ENCODE measurements around the gene BEAN1. TPM values are rescaled to one million over a fixed set of nuclear protein-coding genes. Genes with fewer than 3 reads are reported as not detected.

The BEAN1 gene
- total and polyA plus RNA-seq, 9 of the 15 experiments (the other 6 are each of a cell fraction or from before 2014, with no cell fraction given), result not detected

DNA sequence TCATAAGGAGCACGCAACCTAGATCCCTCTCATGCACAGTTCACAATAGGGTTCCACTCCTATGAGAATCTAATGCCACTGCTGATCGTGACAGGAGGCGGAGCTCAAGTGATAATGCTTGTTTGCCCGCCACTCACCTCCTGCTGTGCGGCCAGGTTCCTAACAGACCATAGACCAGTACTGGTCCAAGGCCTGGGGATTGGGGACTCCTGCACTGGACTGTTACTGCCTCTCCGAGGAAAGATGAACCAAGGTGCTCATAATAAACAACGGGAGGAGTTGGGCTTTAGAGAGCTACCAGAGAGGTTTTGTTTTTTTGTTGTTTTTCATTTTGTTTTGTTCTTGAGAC is 64.6 kb downstream of the BEAN1 start (continued):
- TF ChIP-seq, protein P1, sequence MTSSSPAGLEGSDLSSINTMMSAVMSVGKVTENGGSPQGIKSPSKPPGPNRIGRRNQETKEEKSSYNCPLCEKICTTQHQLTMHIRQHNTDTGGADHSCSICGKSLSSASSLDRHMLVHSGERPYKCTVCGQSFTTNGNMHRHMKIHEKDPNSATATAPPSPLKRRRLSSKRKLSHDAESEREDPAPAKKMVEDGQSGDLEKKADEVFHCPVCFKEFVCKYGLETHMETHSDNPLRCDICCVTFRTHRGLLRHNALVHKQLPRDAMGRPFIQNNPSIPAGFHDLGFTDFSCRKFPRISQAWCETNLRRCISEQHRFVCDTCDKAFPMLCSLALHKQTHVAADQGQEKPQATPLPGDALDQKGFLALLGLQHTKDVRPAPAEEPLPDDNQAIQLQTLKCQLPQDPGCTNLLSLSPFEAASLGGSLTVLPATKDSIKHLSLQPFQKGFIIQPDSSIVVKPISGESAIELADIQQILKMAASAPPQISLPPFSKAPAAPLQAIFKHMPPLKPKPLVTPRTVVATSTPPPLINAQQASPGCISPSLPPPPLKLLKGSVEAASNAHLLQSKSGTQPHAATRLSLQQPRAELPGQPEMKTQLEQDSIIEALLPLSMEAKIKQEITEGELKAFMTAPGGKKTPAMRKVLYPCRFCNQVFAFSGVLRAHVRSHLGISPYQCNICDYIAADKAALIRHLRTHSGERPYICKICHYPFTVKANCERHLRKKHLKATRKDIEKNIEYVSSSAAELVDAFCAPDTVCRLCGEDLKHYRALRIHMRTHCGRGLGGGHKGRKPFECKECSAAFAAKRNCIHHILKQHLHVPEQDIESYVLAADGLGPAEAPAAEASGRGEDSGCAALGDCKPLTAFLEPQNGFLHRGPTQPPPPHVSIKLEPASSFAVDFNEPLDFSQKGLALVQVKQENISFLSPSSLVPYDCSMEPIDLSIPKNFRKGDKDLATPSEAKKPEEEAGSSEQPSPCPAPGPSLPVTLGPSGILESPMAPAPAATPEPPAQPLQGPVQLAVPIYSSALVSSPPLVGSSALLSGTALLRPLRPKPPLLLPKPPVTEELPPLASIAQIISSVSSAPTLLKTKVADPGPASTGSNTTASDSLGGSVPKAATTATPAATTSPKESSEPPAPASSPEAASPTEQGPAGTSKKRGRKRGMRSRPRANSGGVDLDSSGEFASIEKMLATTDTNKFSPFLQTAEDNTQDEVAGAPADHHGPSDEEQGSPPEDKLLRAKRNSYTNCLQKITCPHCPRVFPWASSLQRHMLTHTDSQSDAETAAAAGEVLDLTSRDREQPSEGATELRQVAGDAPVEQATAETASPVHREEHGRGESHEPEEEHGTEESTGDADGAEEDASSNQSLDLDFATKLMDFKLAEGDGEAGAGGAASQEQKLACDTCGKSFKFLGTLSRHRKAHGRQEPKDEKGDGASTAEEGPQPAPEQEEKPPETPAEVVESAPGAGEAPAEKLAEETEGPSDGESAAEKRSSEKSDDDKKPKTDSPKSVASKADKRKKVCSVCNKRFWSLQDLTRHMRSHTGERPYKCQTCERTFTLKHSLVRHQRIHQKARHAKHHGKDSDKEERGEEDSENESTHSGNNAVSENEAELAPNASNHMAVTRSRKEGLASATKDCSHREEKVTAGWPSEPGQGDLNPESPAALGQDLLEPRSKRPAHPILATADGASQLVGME (CRISPR knock-in tag; IDR thresholded peaks at IDR 0.05), result no peak

GRCh38 chr16:66493490-66494401 is 66.7 kb downstream of the BEAN1 start:
- Histone ChIP-seq H3K27ac (ENCODE audit: extremely low read depth, low read depth, low read length) (no peak overlapping the region), H3K9me1 (ENCODE audit: control insufficient read depth, insufficient read depth, low read length) (no peaks in the 10 kb centered on the region), H3K4me3 (no peak overlapping the region), H3K9ac (ENCODE audit: insufficient read depth in 1 of 2, low read depth in 2 of 2, low read length in 2 of 2) (no peak overlapping the region; a peak in 1 of 4 replicates), H3K4me1 (replicated peaks in 1 of 2; ENCODE audit: control insufficient read depth in 2 of 2, insufficient read depth in 2 of 2, low read length in 2 of 2) (peaks cover 0 to 6% of the 10 kb centered on the region in 2 experiments; a peak in 2 of 5 replicates), H3K27me3 (ENCODE audit: control insufficient read depth in 2 of 2, insufficient read depth in 2 of 2, low read length in 2 of 2) (peaks cover 7 to 34% of the 10 kb centered on the region in 2 experiments; a peak in 4 of 5 replicates), H3K4me2 (ENCODE audit: insufficient read depth, low read length) (no peak overlapping the region), H3K79me2 (ENCODE audit: control insufficient read depth, insufficient read depth, low read length) (no peaks in the 10 kb centered on the region), H2AFZ (ENCODE audit: low read depth, low read length) (no peak overlapping the region), H4K20me1 (replicated peaks; ENCODE audit: control insufficient read depth, insufficient read depth, low read length) (no peaks in the 10 kb centered on the region; the same call in 1 of the 2 replicates), H3K36me3 (ENCODE audit: control insufficient read depth, insufficient read depth, low read length) (no peaks in the 10 kb centered on the region), H3K9me3 (replicated peaks; ENCODE audit: control insufficient read depth, insufficient read depth, low read depth, low read length) (no peaks in the 10 kb centered on the region)
- CTCF ChIA-PET (ENCODE audit: low intra/inter-chr PET ratio), result no interaction called here
- intact Hi-C loops (cut with micrococcal nuclease), result no loop called here
- WGBS (ENCODE audit: insufficient coverage, low coverage, missing lambda C conversion rate), result 4% methylated on average over 13 of the region's 14 CpGs
- TF ChIP-seq ZNF263 (CRISPR knock-in tag; IDR thresholded peaks at IDR 0.05; ENCODE audit: borderline replicate concordance), result peak; percentile 41; the same call in 1 of the 2 replicates
- no peak for TF ChIP-seq CEBPB (tag; IDR thresholded peaks at IDR 0.05)
- in situ Hi-C loops (cut with MboI), result no loop called here
- no peak for FAIRE-seq
- no TSS peak for BruUV-seq (replicated peaks)
- DNase-seq (ENCODE audit: extremely low read depth in 1 of 4, low spot score in 3 of 4), result no peak
- POLR2A ChIA-PET, result interaction anchor here (0.6 kb wide), 1 partner anchor 62 kb away, joined by 3 read pairs; no protein-coding TSS in a partner anchor
- peak; percentile 56; the same call in 1 of the 3 replicates for ATAC-seq

All from K562 (cell line).